Omental fat pad (tissue), 4 donors: ENCODE measurements around the gene APLF. TPM values are rescaled to one million over a fixed set of nuclear protein-coding genes. Genes with fewer than 3 reads are reported as not detected.

Experiments used
- ATAC-seq: fragments of 150-250 bp; one replicate; pipeline ENCODE4 v1.9.1; 2016; ENCODE audit warnings: mild to moderate bottlenecking, moderate library complexity; ENCODE audit not compliant: low FRiP score
- DNase-seq: peaks from one replicate; pipeline ENCODE4 v3.0.0-alpha.2; 2019; ENCODE audit warnings: low spot score
- CTCF ChIP-seq, 3 donors: fragments of 450-650 bp; IDR thresholded peaks; one replicate each; pipeline ENCODE4 v1.5.1; 2016 to 2017; ENCODE audit warnings: antibody characterized with exemption in 3 of 3, mild to moderate bottlenecking in 3 of 3, moderate library complexity in 2 of 3
- total RNA-seq, 4 donors: library from RNA; depleted of rRNA; stranded (reverse); fragments of >200 nt; gene quantifications; one replicate each; pipeline ENCODE4 v1.1.0, GENCODE V29; 2016

APLF gene
- total RNA-seq, 4 donors from 2014 or later = 6.0 to 12.3 (median 9.4) TPM

GRCh38 chr2:68556381-68556780, 89.0 kb downstream of the APLF start:
- TF ChIP-seq CTCF (IDR thresholded peaks at IDR 0.05) = no peak
- no peak for ATAC-seq
- DNase-seq = no peak

- ATAC-seq = no peak
- no peak for DNase-seq
- no peak for TF ChIP-seq CTCF (IDR thresholded peaks at IDR 0.05)
These were observed 91.2 kb downstream of the APLF start for GRCh38 chr2:68558576-68558975.

GRCh38 chr2:68559692-68560091, 92.3 kb downstream of the APLF start:
- no peak for TF ChIP-seq CTCF (IDR thresholded peaks at IDR 0.05)
- DNase-seq (no peak), ATAC-seq (no peak)

GRCh38 chr2:68560545-68560944, 93.2 kb downstream of the APLF start:
- no peak for ATAC-seq
- DNase-seq = no peak
- no peak for TF ChIP-seq CTCF (IDR thresholded peaks at IDR 0.05)

GRCh38 chr2:68561372-68561771, 94.0 kb downstream of the APLF start:
- no peak for DNase-seq
- TF ChIP-seq CTCF (IDR thresholded peaks at IDR 0.05) = no peak
- no peak for ATAC-seq

- ATAC-seq = no peak
- TF ChIP-seq CTCF (IDR thresholded peaks at IDR 0.05) = no peak
These were observed 95.5 kb downstream of the APLF start for GRCh38 chr2:68562934-68563333.

GRCh38 chr2:68564426-68564825, 97.0 kb downstream of the APLF start:
- no peak for TF ChIP-seq CTCF (IDR thresholded peaks at IDR 0.05)
- DNase-seq = no peak
- ATAC-seq = no peak

More at GRCh38 chr2:68562934-68563333, 95.5 kb downstream of the APLF start:
- no peak for DNase-seq
